Aorta (tissue), 5 donors: ENCODE measurements around the gene CCL18. TPM values are rescaled to one million over a fixed set of nuclear protein-coding genes. Genes with fewer than 3 reads are reported as not detected.
"Not testable (repeated sequence)": the region's sequence is repeated elsewhere in the genome, so short reads cannot be mapped to it uniquely, and the experiment has no call there.

ENCODE experiments used
- ATAC-seq: fragments of 200-7000 bp; cut with Tn5 transposase; one replicate; pipeline ENCODE4 v1.9.1; 2022; ENCODE audit warnings: moderate library complexity; ENCODE audit not compliant: low FRiP score
- DNase-seq, 2 donors: peaks; one replicate each; pipeline ENCODE4 v3.0.0-alpha.2; 2020
- H3K27ac ChIP-seq, 2 donors: one replicate each; pipeline ENCODE4 v1.5.1; 2013; ENCODE audit warnings: low read length in 2 of 2, mild to moderate bottlenecking in 2 of 2, moderate library complexity in 2 of 2, control low read depth in 1 of 2, inconsistent platforms in 1 of 2, low read depth in 1 of 2
- H3K27me3 ChIP-seq, 2 donors: one replicate each; pipeline ENCODE4 v1.6.1; 2013; ENCODE audit warnings: control low read depth in 1 of 2, low read length in 1 of 2, mild to moderate bottlenecking in 1 of 2, moderate library complexity in 1 of 2; ENCODE audit not compliant: insufficient read depth in 2 of 2, control insufficient read depth in 1 of 2
- H3K36me3 ChIP-seq, 2 donors: one replicate each; pipeline ENCODE4 v1.6.1; 2013; ENCODE audit warnings: control low read depth in 1 of 2, low read length in 1 of 2, mild to moderate bottlenecking in 1 of 2; ENCODE audit not compliant: insufficient read depth in 2 of 2, control insufficient read depth in 1 of 2
- H3K4me1 ChIP-seq, 2 donors: one replicate each; pipeline ENCODE4 v1.6.1; 2013; ENCODE audit warnings: low read length in 2 of 2, control low read depth in 1 of 2, mild to moderate bottlenecking in 1 of 2, moderate library complexity in 1 of 2; ENCODE audit not compliant: insufficient read depth in 2 of 2, control insufficient read depth in 1 of 2
- H3K4me3 ChIP-seq, 2 donors: one replicate each; pipeline ENCODE4 v1.5.1; 2013; ENCODE audit warnings: low read length in 2 of 2, control low read depth in 1 of 2, mild to moderate bottlenecking in 1 of 2
- H3K9me3 ChIP-seq: one replicate; pipeline ENCODE4 v1.6.1; 2013; ENCODE audit warnings: mild to moderate bottlenecking, low read length; ENCODE audit not compliant: control insufficient read depth
- WGBS, 2 donors: extraction: QIAGEN DNeasy Blood & Tissue Kit; methylation state at CpG; one replicate each; pipeline ENCODE4 v1.1.7; 2013; 5-methylcytosine and 5-hydroxymethylcytosine counted together
- intact Hi-C, 2 donors: fragments of 100-400 bp; cut with DNase I; formaldehyde crosslinking; loops; one replicate each; pipeline versions ENCODE4 v1.14.2 to v1.15.0; 2022
- polyA plus RNA-seq, 2 donors: library from polyadenylated mRNA; stranded (reverse); fragments of 200-250 nt; gene quantifications; one replicate each; pipeline ENCODE4 v1.2.3, GENCODE V29; 2013
- total RNA-seq, 2 donors: library from RNA; stranded (reverse); fragmentation: NEBNext Ultra II Directional; extraction: Animal tissue kit (Norgen Biotek cat#: 25700); gene quantifications; one replicate each; pipeline ENCODE4 v1.2.1, GENCODE V29; 2021
- donor health status: healthy with polysubstance abuse.
- donor health status: Bipolar disorder and iron deficiency.
- donor health status: DM: no; HTN: no; CAD: no.
- donor health status: DM: no; HTN: no; CAD: no.
- donor health status: DM: yes; HTN: yes; CAD: no.

CCL18 gene
- total and polyA plus RNA-seq, 4 donors, result 0.64 to 53.0 (median 22.3) TPM

- H3K9me3 ChIP-seq, H3K36me3 ChIP-seq, H3K27ac ChIP-seq, H3K27me3 ChIP-seq, H3K4me3 ChIP-seq, ATAC-seq, DNase-seq, H3K4me1 ChIP-seq, intact Hi-C loops: not testable (repeated sequence)
- 76 to 79% methylated on average over 1 of the region's 1 CpG for WGBS, 2 donors
Observed at GRCh38 chr17:36113131-36113530, 49.1 kb downstream of the CCL18 start.

GRCh38 chr17:36114971-36115648, 51.0 kb downstream of the CCL18 start:
- not testable (repeated sequence) for H3K36me3 ChIP-seq, H3K27me3 ChIP-seq, H3K9me3 ChIP-seq, H3K4me1 ChIP-seq, ATAC-seq, H3K27ac ChIP-seq, H3K4me3 ChIP-seq, DNase-seq
- intact Hi-C loops, result loop anchor here in 1 of 2 donors (5.0 kb wide), 1 partner anchor 37 kb away; no protein-coding TSS in a partner anchor
- 71 to 78% methylated on average over 5 of the region's 5 CpGs for WGBS, 2 donors

- intact Hi-C loops, result loop anchor here in 1 of 2 donors (5.0 kb wide), 1 partner anchor 37 kb away; no protein-coding TSS in a partner anchor
- ATAC-seq, H3K9me3 ChIP-seq, H3K4me3 ChIP-seq, H3K27ac ChIP-seq, H3K36me3 ChIP-seq, DNase-seq, H3K4me1 ChIP-seq, H3K27me3 ChIP-seq: not testable (repeated sequence)
Observed at GRCh38 chr17:36115649-36115977, 51.5 kb downstream of the CCL18 start.

DNA sequence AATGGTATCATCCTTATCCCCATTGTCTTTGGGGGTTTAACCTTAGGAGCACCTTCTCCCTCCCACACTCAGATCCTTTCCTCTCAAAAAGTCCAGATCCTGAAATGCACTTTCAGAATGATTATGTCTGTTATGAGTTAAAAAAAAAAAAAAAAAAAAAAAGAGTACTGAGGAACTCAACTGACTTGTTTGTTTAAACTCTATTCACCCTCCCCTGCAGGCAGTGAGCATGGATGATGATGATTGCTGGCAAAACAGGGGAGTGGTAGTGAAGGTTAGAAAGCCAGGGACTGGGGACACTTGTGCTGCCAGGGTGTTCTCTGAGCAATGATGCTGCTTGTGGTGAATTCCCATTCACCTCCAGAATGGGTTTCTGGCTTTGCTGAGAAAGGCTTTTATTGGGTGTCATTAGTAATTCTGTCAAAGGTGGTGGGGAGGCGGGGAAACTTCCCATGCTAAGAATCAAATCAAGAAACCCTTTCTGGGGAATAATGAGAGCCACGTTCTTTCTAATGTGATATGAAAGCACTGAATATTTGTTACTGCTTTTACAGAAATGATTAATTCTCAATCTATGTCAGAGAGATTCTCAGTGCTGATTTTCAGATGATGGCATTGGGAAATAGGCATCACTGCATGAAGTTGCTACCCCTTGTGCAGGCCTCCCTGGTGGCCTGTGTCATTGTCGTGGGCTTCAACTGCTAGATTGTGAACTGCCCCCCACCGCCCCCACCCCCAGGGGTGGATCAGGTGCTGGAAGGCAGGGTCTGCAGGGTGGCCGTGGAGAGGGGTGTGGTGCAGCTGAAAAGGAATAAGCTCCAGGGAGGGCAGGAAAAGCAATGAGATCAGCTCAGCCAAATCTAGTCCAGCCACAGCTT, 53.7 kb downstream of the CCL18 start:
- intact Hi-C loops, result loop anchor here in 1 of 2 donors (2.0 to 5.0 kb wide), 2 partner anchors 35 to 67 kb away; no protein-coding TSS in a partner anchor

GRCh38 chr17:36118477-36119353, 54.6 kb downstream of the CCL18 start:
- no peaks in the 10 kb centered on the region for H3K9me3 ChIP-seq
- no peaks in the 10 kb centered on the region for H3K4me1 ChIP-seq
- H3K27me3 ChIP-seq, result no peaks in the 10 kb centered on the region
- DNase-seq (no peak), ATAC-seq (no peak)
- no peak overlapping the region for H3K27ac ChIP-seq
- intact Hi-C loops, result loop anchor here in 1 of 2 donors (2.0 to 5.0 kb wide), 2 partner anchors 34 to 66 kb away; no protein-coding TSS in a partner anchor
- WGBS, 2 donors, result 89 to 91% methylated on average over 12 of the region's 12 CpGs
- no peak overlapping the region for H3K4me3 ChIP-seq
- H3K36me3 ChIP-seq, result no peaks in the 10 kb centered on the region

More for the DNA sequence above, 53.7 kb downstream of the CCL18 start:
- DNase-seq (no peak), ATAC-seq (no peak)
- Histone ChIP-seq H3K36me3 (no peaks in the 10 kb centered on the region), H3K9me3 (no peaks in the 10 kb centered on the region), H3K27ac (no peak overlapping the region), H3K4me1 (no peaks in the 10 kb centered on the region), H3K27me3 (no peaks in the 10 kb centered on the region), H3K4me3 (no peak overlapping the region)
- WGBS, 2 donors, result 29 to 37% methylated on average over 5 of the region's 5 CpGs

GRCh38 chr17:36120221-36120620, 56.1 kb downstream of the CCL18 start:
- Histone ChIP-seq H3K4me3 (no peak overlapping the region), H3K27ac (no peak overlapping the region), H3K27me3 (no peaks in the 10 kb centered on the region), H3K36me3 (no peaks in the 10 kb centered on the region), H3K9me3 (no peaks in the 10 kb centered on the region), H3K4me1 (no peaks in the 10 kb centered on the region)
- 73 to 74% methylated on average over 3 of the region's 3 CpGs for WGBS, 2 donors
- intact Hi-C loops, result no loop called here
- ATAC-seq, result no peak
- DNase-seq, result no peak

GRCh38 chr17:36121099-36121498, 57.0 kb downstream of the CCL18 start:
- 64 to 74% methylated on average over 6 of the region's 6 CpGs for WGBS, 2 donors
- H3K4me3 ChIP-seq, intact Hi-C loops, H3K4me1 ChIP-seq, H3K36me3 ChIP-seq, H3K27me3 ChIP-seq, H3K9me3 ChIP-seq, H3K27ac ChIP-seq, DNase-seq, ATAC-seq: not testable (repeated sequence)
